Measurements from ENCODE around the gene ADAMTS8.
A peak's percentile ranks its signal among the peaks of the same experiment; 100 is the strongest.

ADAMTS8 gene

DNA sequence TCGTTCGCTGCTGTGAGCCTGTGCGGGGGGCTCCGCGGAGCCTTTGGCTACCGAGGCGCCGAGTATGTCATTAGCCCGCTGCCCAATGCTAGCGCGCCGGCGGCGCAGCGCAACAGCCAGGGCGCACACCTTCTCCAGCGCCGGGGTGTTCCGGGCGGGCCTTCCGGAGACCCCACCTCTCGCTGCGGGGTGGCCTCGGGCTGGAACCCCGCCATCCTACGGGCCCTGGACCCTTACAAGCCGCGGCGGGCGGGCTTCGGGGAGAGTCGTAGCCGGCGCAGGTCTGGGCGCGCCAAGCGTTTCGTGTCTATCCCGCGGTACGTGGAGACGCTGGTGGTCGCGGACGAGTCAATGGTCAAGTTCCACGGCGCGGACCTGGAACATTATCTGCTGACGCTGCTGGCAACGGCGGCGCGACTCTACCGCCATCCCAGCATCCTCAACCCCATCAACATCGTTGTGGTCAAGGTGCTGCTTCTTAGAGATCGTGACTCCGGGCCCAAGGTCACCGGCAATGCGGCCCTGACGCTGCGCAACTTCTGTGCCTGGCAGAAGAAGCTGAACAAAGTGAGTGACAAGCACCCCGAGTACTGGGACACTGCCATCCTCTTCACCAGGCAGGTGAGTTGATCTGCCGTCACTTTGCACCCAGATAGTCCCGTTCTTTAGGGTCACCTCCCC lies 21.0 kb upstream of the ADAMTS8 start:
- no peak for DNase-seq (ENCODE audit: low spot score)
- H3K27ac ChIP-seq = peak overlapping the region; percentile 82
- CTCF ChIA-PET = no interaction called here
- TF ChIP-seq, protein P1, sequence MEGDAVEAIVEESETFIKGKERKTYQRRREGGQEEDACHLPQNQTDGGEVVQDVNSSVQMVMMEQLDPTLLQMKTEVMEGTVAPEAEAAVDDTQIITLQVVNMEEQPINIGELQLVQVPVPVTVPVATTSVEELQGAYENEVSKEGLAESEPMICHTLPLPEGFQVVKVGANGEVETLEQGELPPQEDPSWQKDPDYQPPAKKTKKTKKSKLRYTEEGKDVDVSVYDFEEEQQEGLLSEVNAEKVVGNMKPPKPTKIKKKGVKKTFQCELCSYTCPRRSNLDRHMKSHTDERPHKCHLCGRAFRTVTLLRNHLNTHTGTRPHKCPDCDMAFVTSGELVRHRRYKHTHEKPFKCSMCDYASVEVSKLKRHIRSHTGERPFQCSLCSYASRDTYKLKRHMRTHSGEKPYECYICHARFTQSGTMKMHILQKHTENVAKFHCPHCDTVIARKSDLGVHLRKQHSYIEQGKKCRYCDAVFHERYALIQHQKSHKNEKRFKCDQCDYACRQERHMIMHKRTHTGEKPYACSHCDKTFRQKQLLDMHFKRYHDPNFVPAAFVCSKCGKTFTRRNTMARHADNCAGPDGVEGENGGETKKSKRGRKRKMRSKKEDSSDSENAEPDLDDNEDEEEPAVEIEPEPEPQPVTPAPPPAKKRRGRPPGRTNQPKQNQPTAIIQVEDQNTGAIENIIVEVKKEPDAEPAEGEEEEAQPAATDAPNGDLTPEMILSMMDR (conservative IDR thresholded peaks at IDR 0.05; ENCODE audit: low read depth) = no peak
- POLR2A ChIA-PET (ENCODE audit: low non-redundant PET) = no interaction called here

DNA sequence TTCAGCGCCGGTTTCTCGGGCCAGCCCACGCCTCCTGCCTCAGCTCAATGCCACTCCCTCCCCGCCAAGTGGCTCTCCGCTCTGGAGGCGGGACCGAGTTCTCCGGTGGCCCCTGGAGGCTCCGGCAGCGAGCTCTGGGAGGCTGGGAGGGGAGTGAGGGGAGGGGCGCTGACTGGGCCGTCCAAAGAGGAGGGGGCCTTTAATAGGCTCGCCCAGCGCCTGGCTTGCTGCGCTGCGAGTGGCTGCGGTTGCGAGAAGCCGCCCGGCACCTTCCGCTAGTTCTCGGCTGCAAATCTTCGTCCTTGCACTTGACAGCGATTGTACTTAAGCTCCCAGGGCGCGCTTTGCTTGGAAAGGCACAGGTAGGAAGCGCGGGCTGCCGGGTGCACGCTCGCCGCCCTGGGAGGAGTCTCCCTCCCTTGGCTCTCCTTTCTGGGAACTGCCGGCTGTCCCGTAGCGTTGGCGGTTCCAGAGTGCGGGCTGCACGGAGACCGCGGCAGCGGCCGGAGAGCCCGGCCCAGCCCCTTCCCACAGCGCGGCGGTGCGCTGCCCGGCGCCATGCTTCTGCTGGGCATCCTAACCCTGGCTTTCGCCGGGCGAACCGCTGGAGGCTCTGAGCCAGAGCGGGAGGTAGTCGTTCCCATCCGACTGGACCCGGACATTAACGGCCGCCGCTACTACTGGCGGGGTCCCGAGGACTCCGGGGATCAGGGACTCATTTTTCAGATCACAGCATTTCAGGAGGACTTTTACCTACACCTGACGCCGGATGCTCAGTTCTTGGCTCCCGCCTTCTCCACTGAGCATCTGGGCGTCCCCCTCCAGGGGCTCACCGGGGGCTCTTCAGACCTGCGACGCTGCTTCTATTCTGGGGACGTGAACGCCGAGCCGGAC lies 20.3 kb upstream of the ADAMTS8 start, which contains the start of gene ADAMTS15:
ADAMTS15 (plus strand) TSS at position 230 of the 894 bp plus-strand sequence; CDS start at position 559, 329 bp downstream.
- TF ChIP-seq, protein P1 (conservative IDR thresholded peaks at IDR 0.05; ENCODE audit: low read depth) = no peak
- peak; percentile 81 for DNase-seq (ENCODE audit: low spot score)
- H3K27ac ChIP-seq = peak within 1 kb of the TSS; percentile 82
- CTCF ChIA-PET = no interaction called here
- POLR2A ChIA-PET (ENCODE audit: low non-redundant PET) = no interaction called here

DNA sequence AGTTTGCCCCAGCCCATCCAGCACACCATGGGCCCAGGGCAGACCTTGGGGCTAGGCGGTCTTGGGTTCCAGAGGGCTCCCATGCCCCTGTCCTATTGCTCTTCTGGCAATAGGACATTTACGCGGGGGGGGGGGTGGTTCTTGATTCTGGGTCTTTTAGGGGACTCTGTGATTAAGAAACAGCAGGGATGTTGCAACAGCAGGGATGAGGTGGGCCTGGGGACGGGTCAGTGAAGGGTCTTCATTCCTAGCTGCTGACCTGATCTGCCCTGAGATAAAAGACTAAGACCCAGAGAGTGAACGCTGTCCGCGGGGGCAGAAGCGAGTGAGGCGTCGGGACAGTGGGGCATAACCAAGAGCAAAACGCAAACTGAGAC lies 19.6 kb upstream of the ADAMTS8 start:
- H3K27ac ChIP-seq = peak overlapping the region; percentile 82
- no peak for DNase-seq (ENCODE audit: low spot score)
- ChIA-PET POLR2A (ENCODE audit: low non-redundant PET) (no interaction called here), CTCF (interaction anchor here (1.2 kb wide), 1 partner anchor 414 kb away, joined by 4 read pairs; no protein-coding TSS in a partner anchor)
- TF ChIP-seq, protein P1 (conservative IDR thresholded peaks at IDR 0.05; ENCODE audit: low read depth) = no peak

DNA sequence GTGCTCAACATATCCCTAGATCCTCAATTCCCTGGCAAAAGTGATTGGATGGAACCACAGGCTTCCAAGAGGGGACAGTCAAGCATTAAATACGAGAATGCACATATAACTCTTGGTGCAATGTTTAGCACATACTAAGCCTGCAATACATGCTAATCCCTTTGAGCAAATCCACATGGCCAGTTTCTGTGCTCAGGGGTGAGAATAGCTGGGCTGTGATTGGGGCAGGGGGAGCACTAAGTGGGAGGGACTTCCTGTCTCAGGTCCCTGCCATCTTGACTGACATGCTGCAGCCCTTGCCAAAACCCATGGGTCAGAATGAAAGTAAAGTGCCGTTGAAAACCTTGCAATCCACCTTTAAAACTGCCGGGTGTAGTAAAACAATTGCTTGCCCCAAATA lies 17.4 kb upstream of the ADAMTS8 start:
- no peak overlapping the region for H3K27ac ChIP-seq
- ChIA-PET CTCF (no interaction called here), POLR2A (ENCODE audit: low non-redundant PET) (no interaction called here)
- DNase-seq (ENCODE audit: low spot score) = no peak
- TF ChIP-seq, protein P1 (conservative IDR thresholded peaks at IDR 0.05; ENCODE audit: low read depth) = no peak

DNA sequence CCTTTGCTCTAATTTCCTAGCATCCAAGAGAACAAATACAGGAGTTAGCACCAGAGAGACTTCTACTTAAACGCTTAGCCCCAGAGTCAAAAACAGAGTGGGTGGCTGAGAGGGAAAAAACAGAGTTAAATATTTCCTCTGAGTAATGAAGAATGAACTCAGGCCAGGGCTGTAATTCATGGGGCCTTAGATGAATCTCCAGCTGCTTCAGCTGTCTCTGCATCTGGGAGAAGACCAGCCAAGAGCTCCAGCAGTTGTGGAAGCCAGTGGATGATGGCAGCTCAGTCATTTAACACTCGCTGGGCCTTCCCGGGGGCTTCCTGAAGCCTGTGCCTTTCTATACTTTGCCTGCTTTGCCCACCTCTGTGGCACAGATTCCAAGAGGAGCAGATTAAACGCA lies 14.3 kb upstream of the ADAMTS8 start:
- ChIA-PET CTCF (interaction anchor here (1.4 to 1.5 kb wide), 2 partner anchors 8 to 420 kb away, joined by 4 to 5 read pairs; no protein-coding TSS in a partner anchor), POLR2A (ENCODE audit: low non-redundant PET) (no interaction called here)
- DNase-seq (ENCODE audit: low spot score) = no peak
- TF ChIP-seq, protein P1 (conservative IDR thresholded peaks at IDR 0.05; ENCODE audit: low read depth) = no peak
- no peak overlapping the region for H3K27ac ChIP-seq

DNA sequence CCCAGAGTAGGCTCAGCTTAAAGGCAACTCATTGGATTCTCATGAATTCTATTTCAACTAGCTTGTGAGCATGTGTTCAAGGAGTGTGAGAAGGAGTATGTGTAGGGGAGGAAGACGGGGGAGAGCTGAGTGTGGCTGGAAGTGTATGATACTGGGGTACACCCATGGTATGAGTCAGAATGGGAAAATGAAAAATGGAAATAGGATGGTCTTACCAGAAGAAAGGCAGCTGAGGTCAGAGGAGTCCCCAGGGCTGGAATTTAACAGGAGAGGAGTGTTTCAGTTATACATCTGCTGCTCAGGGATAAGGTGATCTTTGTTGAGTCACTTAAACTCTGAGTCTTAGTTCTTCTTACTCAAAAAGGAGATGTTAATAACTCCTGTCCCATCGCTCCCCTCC lies 13.3 kb upstream of the ADAMTS8 start:
- DNase-seq (ENCODE audit: low spot score) = no peak
- CTCF ChIA-PET = interaction anchor here (1.2 to 1.4 kb wide), 2 partner anchors 11 to 421 kb away, joined by 3 to 5 read pairs; no protein-coding TSS in a partner anchor
- POLR2A ChIA-PET (ENCODE audit: low non-redundant PET) = no interaction called here
- TF ChIP-seq, protein P1 (conservative IDR thresholded peaks at IDR 0.05; ENCODE audit: low read depth) = no peak
- no peak overlapping the region for H3K27ac ChIP-seq

Data from RWPE1 (cell line).